ENCODE results near the gene EYS. TPM values are rescaled to one million over a fixed set of nuclear protein-coding genes. Genes with fewer than 3 reads are reported as not detected.

Gene EYS
- total RNA-seq, 1 experiment from 2014 or later = not detected

DNA sequence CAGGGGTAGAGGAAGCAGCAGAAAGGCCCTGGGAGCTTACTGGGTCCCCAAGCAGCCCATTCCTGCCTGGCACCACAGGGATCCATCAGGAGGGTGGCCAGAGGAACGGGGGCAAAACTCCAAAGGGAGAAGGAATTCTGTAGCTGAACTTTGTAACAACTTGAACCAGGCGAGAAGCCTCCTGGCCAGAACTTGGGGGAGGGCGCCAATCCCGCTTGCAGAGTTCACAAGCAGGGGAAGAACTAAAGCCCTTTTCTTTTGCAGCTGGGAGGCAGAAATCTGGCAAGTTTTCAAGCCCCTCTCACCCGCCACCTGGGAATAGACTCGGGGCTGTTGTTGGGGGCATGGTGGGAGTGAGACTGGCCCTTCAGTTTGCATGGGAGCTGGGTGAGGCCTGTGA is 1882.3 kb downstream of the EYS start:
- POLR2A ChIA-PET = no interaction called here
- no peaks in the 10 kb centered on the region for H3K4me1 Mint-ChIP-seq (ENCODE audit: low read depth, unreplicated experiment)

DNA sequence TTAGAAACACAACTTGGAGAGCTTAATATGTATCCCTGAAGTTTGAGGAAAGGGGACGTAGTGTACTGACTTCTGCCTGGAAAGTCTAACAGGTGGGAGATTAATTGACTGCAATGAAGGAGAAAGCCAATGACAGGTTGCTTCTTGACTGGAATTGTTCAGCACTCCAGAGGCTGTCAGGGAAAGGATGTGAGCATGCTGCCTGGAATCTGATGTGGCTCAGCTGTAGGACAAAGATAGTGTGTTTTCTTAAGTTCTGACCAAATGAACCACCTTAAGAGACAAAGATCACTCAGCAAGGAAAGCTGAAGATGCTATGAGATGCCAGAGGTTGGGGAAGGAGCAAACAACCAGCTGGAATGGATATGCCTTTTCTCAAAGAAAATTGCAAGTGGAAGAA is 1885.6 kb downstream of the EYS start:
- BruUV-seq (replicated peaks) = no TSS peak
- Mint-ChIP-seq H3K27ac (ENCODE audit: unreplicated experiment) (no peak overlapping the region), H3K36me3 (ENCODE audit: insufficient read depth, unreplicated experiment) (no peaks in the 10 kb centered on the region), H3K27me3 (ENCODE audit: insufficient read depth, unreplicated experiment) (peaks cover 15% of the 10 kb centered on the region), H3K9me3 (ENCODE audit: unreplicated experiment) (no peaks in the 10 kb centered on the region), H3K4me1 (ENCODE audit: low read depth, unreplicated experiment) (no peaks in the 10 kb centered on the region), H3K4me3 (ENCODE audit: unreplicated experiment) (no peak overlapping the region)
- TF ChIP-seq, protein P1, sequence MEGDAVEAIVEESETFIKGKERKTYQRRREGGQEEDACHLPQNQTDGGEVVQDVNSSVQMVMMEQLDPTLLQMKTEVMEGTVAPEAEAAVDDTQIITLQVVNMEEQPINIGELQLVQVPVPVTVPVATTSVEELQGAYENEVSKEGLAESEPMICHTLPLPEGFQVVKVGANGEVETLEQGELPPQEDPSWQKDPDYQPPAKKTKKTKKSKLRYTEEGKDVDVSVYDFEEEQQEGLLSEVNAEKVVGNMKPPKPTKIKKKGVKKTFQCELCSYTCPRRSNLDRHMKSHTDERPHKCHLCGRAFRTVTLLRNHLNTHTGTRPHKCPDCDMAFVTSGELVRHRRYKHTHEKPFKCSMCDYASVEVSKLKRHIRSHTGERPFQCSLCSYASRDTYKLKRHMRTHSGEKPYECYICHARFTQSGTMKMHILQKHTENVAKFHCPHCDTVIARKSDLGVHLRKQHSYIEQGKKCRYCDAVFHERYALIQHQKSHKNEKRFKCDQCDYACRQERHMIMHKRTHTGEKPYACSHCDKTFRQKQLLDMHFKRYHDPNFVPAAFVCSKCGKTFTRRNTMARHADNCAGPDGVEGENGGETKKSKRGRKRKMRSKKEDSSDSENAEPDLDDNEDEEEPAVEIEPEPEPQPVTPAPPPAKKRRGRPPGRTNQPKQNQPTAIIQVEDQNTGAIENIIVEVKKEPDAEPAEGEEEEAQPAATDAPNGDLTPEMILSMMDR (IDR thresholded peaks at IDR 0.05; ENCODE audit: insufficient read depth in 1 of 2, low read depth in 1 of 2, low read length in 1 of 2, severe bottlenecking in 1 of 2, unreplicated experiment in 1 of 2) = no peak
- Histone ChIP-seq H3K9me3 (no peaks in the 10 kb centered on the region), H3K4me3 (ENCODE audit: low read depth, low read length) (no peak overlapping the region), H3K4me1 (no peaks in the 10 kb centered on the region), H3K36me3 (ENCODE audit: control insufficient read depth, insufficient read depth, low read length) (no peaks in the 10 kb centered on the region), H3K27me3 (replicated peaks; ENCODE audit: control insufficient read depth, insufficient read depth, low read length) (0 out of 2 replicates have a peak, but pooled peaks cover 2% of the 10 kb centered on the region)
- intact Hi-C loops (cut with micrococcal nuclease; ENCODE audit: unreplicated experiment) = no loop called here
- DNase-seq = no peak
- ChIA-PET POLR2A (no interaction called here), CTCF (no interaction called here)

More for the DNA sequence above, 1882.3 kb downstream of the EYS start:
- Histone ChIP-seq H3K36me3 (ENCODE audit: control insufficient read depth, insufficient read depth, low read length) (no peaks in the 10 kb centered on the region), H3K4me3 (ENCODE audit: low read depth, low read length) (no peak overlapping the region), H3K27me3 (replicated peaks; ENCODE audit: control insufficient read depth, insufficient read depth, low read length) (no peaks in the 10 kb centered on the region), H3K4me1 (no peaks in the 10 kb centered on the region), H3K9me3 (no peaks in the 10 kb centered on the region)
- intact Hi-C loops (cut with micrococcal nuclease; ENCODE audit: unreplicated experiment) = no loop called here
- no peak overlapping the region for H3K27ac Mint-ChIP-seq (ENCODE audit: unreplicated experiment)
- CTCF ChIA-PET = no interaction called here
- no peaks in the 10 kb centered on the region for H3K9me3 Mint-ChIP-seq (ENCODE audit: unreplicated experiment)
- no TSS peak for BruUV-seq (replicated peaks)
- peaks cover 19% of the 10 kb centered on the region for H3K27me3 Mint-ChIP-seq (ENCODE audit: insufficient read depth, unreplicated experiment)
- TF ChIP-seq, protein P1 (IDR thresholded peaks at IDR 0.05; ENCODE audit: insufficient read depth in 1 of 2, low read depth in 1 of 2, low read length in 1 of 2, severe bottlenecking in 1 of 2, unreplicated experiment in 1 of 2) = no peak
- no peak for DNase-seq
- no peaks in the 10 kb centered on the region for H3K36me3 Mint-ChIP-seq (ENCODE audit: insufficient read depth, unreplicated experiment)
- H3K4me3 Mint-ChIP-seq (ENCODE audit: unreplicated experiment) = no peak overlapping the region

DNA sequence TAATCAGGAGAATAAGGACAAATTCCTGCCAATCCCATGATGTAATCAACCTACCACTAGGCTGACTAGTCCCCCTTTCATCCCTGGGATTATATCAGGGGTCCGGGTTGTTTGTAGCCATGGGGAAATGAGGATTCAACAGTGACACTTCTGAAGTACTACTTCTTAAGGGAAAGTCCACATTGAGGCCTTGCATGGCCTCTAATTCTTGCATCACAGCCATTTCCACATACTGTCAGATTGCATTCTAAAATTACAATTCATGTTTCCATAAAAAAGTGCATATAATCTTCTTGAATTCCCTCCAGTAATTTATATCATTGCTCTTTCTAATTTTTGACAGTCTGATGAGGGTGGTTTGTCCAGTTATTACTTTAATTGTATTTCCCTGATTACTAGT is 1887.2 kb downstream of the EYS start:
- ChIA-PET CTCF (no interaction called here), POLR2A (no interaction called here)
- Mint-ChIP-seq H3K9me3 (ENCODE audit: unreplicated experiment) (no peaks in the 10 kb centered on the region), H3K36me3 (ENCODE audit: insufficient read depth, unreplicated experiment) (no peaks in the 10 kb centered on the region), H3K4me1 (ENCODE audit: low read depth, unreplicated experiment) (no peaks in the 10 kb centered on the region), H3K4me3 (ENCODE audit: unreplicated experiment) (no peak overlapping the region), H3K27me3 (ENCODE audit: insufficient read depth, unreplicated experiment) (peaks cover 10% of the 10 kb centered on the region), H3K27ac (ENCODE audit: unreplicated experiment) (no peak overlapping the region)
- no peak for DNase-seq
- H3K36me3 ChIP-seq (ENCODE audit: control insufficient read depth, insufficient read depth, low read length) = no peaks in the 10 kb centered on the region
- no peaks in the 10 kb centered on the region for H3K4me1 ChIP-seq
- H3K27me3 ChIP-seq (replicated peaks; ENCODE audit: control insufficient read depth, insufficient read depth, low read length) = 0 out of 2 replicates have a peak, but pooled peaks cover 2% of the 10 kb centered on the region
- no peak overlapping the region for H3K4me3 ChIP-seq (ENCODE audit: low read depth, low read length)
- H3K9me3 ChIP-seq = no peaks in the 10 kb centered on the region
- TF ChIP-seq, protein P1 (IDR thresholded peaks at IDR 0.05; ENCODE audit: insufficient read depth in 1 of 2, low read depth in 1 of 2, low read length in 1 of 2, severe bottlenecking in 1 of 2, unreplicated experiment in 1 of 2) = no peak
- intact Hi-C loops (cut with micrococcal nuclease; ENCODE audit: unreplicated experiment) = no loop called here
- BruUV-seq (replicated peaks) = no TSS peak

Measured in Caco-2 (cell line).